Measurements from ENCODE around the gene EED. TPM values are rescaled to one million over a fixed set of nuclear protein-coding genes. Genes with fewer than 3 reads are reported as not detected.

The EED gene
- 21.1 TPM for total RNA-seq
- 14.9 TPM for polyA plus RNA-seq (ENCODE audit: insufficient read depth, low read depth, low replicate concordance)
- long read RNA-seq, donor 1, transcript EED-201 (12 exons, 2,223 nt), result major isoform, 5 of 8 reads
- long read RNA-seq, donor 1, partial matches to known transcripts, result 0 of 8 reads
- long read RNA-seq, donor 1, other reads (novel, unspliced or antisense), result 0 of 8 reads
- long read RNA-seq, donor 2, transcript EED-201 (12 exons, 2,223 nt), result major isoform, 5 of 27 reads
- long read RNA-seq, donor 2, partial matches to known transcripts, result 19 of 27 reads
- long read RNA-seq, donor 2, other reads (novel, unspliced or antisense), result 0 of 27 reads
- long read RNA-seq, donor 3, transcript EED-201 (12 exons, 2,223 nt), result major isoform, 5 of 9 reads
- long read RNA-seq, donor 3, partial matches to known transcripts, result 0 of 9 reads
- long read RNA-seq, donor 3, other reads (novel, unspliced or antisense), result 0 of 9 reads
- long read RNA-seq, donor 4, transcript EED-201 (12 exons, 2,223 nt), result major isoform, 6 of 7 reads
- long read RNA-seq, donor 4, partial matches to known transcripts, result 0 of 7 reads
- long read RNA-seq, donor 4, other reads (novel, unspliced or antisense), result 0 of 7 reads
- long read RNA-seq, donor 5, partial matches to known transcripts, result 0 of 1 reads
- long read RNA-seq, donor 5, other reads (novel, unspliced or antisense), result 0 of 1 reads
- long read RNA-seq, donor 6, transcript EED-201 (12 exons, 2,223 nt), result major isoform, 6 of 11 reads
- long read RNA-seq, donor 6, partial matches to known transcripts, result 0 of 11 reads
- long read RNA-seq, donor 6, other reads (novel, unspliced or antisense), result 0 of 11 reads
- long read RNA-seq, donor 7, transcript EED-201 (12 exons, 2,223 nt), result major isoform, 9 of 28 reads
- long read RNA-seq, donor 7, partial matches to known transcripts, result 1 of 28 reads
- long read RNA-seq, donor 7, other reads (novel, unspliced or antisense), result 14 of 28 reads
- long read RNA-seq, donor 8, partial matches to known transcripts, result 16 of 23 reads
- long read RNA-seq, donor 8, other reads (novel, unspliced or antisense), result 0 of 23 reads
- long read RNA-seq, donor 9, partial matches to known transcripts, result 5 of 6 reads
- long read RNA-seq, donor 9, other reads (novel, unspliced or antisense), result 0 of 6 reads
- long read RNA-seq, donor 10, transcript EED-201 (12 exons, 2,223 nt), result major isoform, 5 of 25 reads
- long read RNA-seq, donor 10, partial matches to known transcripts, result 18 of 25 reads
- long read RNA-seq, donor 10, other reads (novel, unspliced or antisense), result 0 of 25 reads

GRCh38 chr11:86244522-86245368 lies at the start of gene EED:
TSS of gene EED (plus strand) at chr11:86244753. CDS start at chr11:86245230, 477 bp downstream.
- peak within 1 kb of the TSS; percentile 97 to 98 for H3K27ac ChIP-seq (ENCODE audit: low read depth in 2 of 2, low read length in 2 of 2)
- no peaks in the 10 kb centered on the region for H3K36me3 ChIP-seq (ENCODE audit: control insufficient read depth in 2 of 3, insufficient read depth in 3 of 3, low read length in 3 of 3)
- TF ChIP-seq CTCF (IDR thresholded peaks at IDR 0.05; ENCODE audit: borderline replicate concordance, extremely low read depth, insufficient read depth), result no peak
- no peaks in the 10 kb centered on the region for H3K27me3 ChIP-seq (ENCODE audit: control insufficient read depth, insufficient read depth, low read length)
- H3K9me3 ChIP-seq (ENCODE audit: control insufficient read depth in 2 of 3, insufficient read depth in 1 of 3, low read length in 3 of 3), result no peaks in the 10 kb centered on the region
- DNase-seq (peak; percentile 97 to 99 (median 98)), FAIRE-seq (no peak)
- intact Hi-C loops (cut with DNase I), result no loop called here
- peak within 1 kb of the TSS; percentile 91 to 98 (median 97) for H3K9ac ChIP-seq (ENCODE audit: low read length in 3 of 3)
- peak within 1 kb of the TSS; percentile 89 to 99 (median 93) for H3K4me3 ChIP-seq (ENCODE audit: low read length in 3 of 3)
- H3K4me1 ChIP-seq (ENCODE audit: control insufficient read depth in 2 of 3, insufficient read depth in 2 of 3, low read depth in 1 of 3, low read length in 3 of 3), result peaks cover 0 to 14% (median 7%) of the 10 kb centered on the region in 3 donors

GRCh38 chr11:86194998-86195397 lies 49.6 kb upstream of the EED start:
- H3K4me1 ChIP-seq (ENCODE audit: control insufficient read depth in 2 of 3, insufficient read depth in 2 of 3, low read depth in 1 of 3, low read length in 3 of 3), result peaks cover 2 to 10% (median 6%) of the 10 kb centered on the region in 3 donors
- DNase-seq (no peak), FAIRE-seq (no peak)
- TF ChIP-seq CTCF (IDR thresholded peaks at IDR 0.05; ENCODE audit: borderline replicate concordance, extremely low read depth, insufficient read depth), result no peak
- H3K36me3 ChIP-seq (ENCODE audit: control insufficient read depth in 2 of 3, insufficient read depth in 3 of 3, low read length in 3 of 3), result no peaks in the 10 kb centered on the region
- no peak overlapping the region for H3K27ac ChIP-seq (ENCODE audit: low read depth in 2 of 2, low read length in 2 of 2)
- H3K9ac ChIP-seq (ENCODE audit: low read length in 3 of 3), result no peak overlapping the region
- no peaks in the 10 kb centered on the region for H3K9me3 ChIP-seq (ENCODE audit: control insufficient read depth in 2 of 3, insufficient read depth in 1 of 3, low read length in 3 of 3)
- intact Hi-C loops (cut with DNase I), result no loop called here
- no peak overlapping the region for H3K4me3 ChIP-seq (ENCODE audit: low read length in 3 of 3)
- no peaks in the 10 kb centered on the region for H3K27me3 ChIP-seq (ENCODE audit: control insufficient read depth, insufficient read depth, low read length)

- Histone ChIP-seq H3K9ac (ENCODE audit: low read length in 3 of 3) (no peak overlapping the region), H3K9me3 (ENCODE audit: control insufficient read depth in 2 of 3, insufficient read depth in 1 of 3, low read length in 3 of 3) (no peaks in the 10 kb centered on the region), H3K27me3 (ENCODE audit: control insufficient read depth, insufficient read depth, low read length) (no peaks in the 10 kb centered on the region), H3K36me3 (ENCODE audit: control insufficient read depth in 2 of 3, insufficient read depth in 3 of 3, low read length in 3 of 3) (no peaks in the 10 kb centered on the region), H3K4me1 (ENCODE audit: control insufficient read depth in 2 of 3, insufficient read depth in 2 of 3, low read depth in 1 of 3, low read length in 3 of 3) (peaks cover 2 to 10% (median 6%) of the 10 kb centered on the region in 3 donors), H3K4me3 (ENCODE audit: low read length in 3 of 3) (no peak overlapping the region), H3K27ac (ENCODE audit: low read depth in 2 of 2, low read length in 2 of 2) (no peak overlapping the region)
- no peak for TF ChIP-seq CTCF (IDR thresholded peaks at IDR 0.05; ENCODE audit: borderline replicate concordance, extremely low read depth, insufficient read depth)
- FAIRE-seq (no peak), DNase-seq (peak in 3 of 5 donors; percentile 35 to 71 (median 69))
- intact Hi-C loops (cut with DNase I), result no loop called here
These were observed 48.4 kb upstream of the EED start for GRCh38 chr11:86196085-86196696.
